ENCODE results near the gene RWDD2A. TPM values are rescaled to one million over a fixed set of nuclear protein-coding genes. Genes with fewer than 3 reads are reported as not detected.
A peak's percentile ranks its signal among the peaks of the same experiment; 100 is the strongest.

The RWDD2A gene
- total RNA-seq: 4.9 TPM
- 3.4 TPM for polyA plus RNA-seq

- Histone ChIP-seq H3K36me3 (ENCODE audit: insufficient read depth) (no peaks in the 10 kb centered on the region), H3K4me3 (ENCODE audit: low read depth, low read length) (peak within 1 kb of the TSS; percentile 74), H3K27ac (ENCODE audit: low read depth) (peak within 1 kb of the TSS; percentile 68), H3K4me1 (ENCODE audit: insufficient read depth) (no peaks in the 10 kb centered on the region)
- under 1% methylated on average over 88 of the region's 88 CpGs for WGBS
- DNase-seq (ENCODE audit: extremely low spot score): peak; percentile 57
These were observed at the start of gene RWDD2A, which contains the start of gene PGM3 for GRCh38 chr6:83192871-83193746. Gene RWDD2A, plus strand, starts transcription at chr6:83193357. Its CDS starts 1,095 bp downstream, at chr6:83194452. Gene PGM3, minus strand, starts transcription at chr6:83193265. Its CDS starts 2,253 bp downstream, at chr6:83191012.

GRCh38 chr6:83151114-83151513 is 42.0 kb upstream of the RWDD2A start:
- H3K36me3 ChIP-seq (ENCODE audit: insufficient read depth): peaks cover 7% of the 10 kb centered on the region
- H3K27ac ChIP-seq (ENCODE audit: low read depth): no peak overlapping the region
- WGBS: 91% methylated on average over 2 of the region's 2 CpGs
- no peak overlapping the region for H3K4me3 ChIP-seq (ENCODE audit: low read depth, low read length)
- DNase-seq (ENCODE audit: extremely low spot score): no peak
- H3K4me1 ChIP-seq (ENCODE audit: insufficient read depth): no peaks in the 10 kb centered on the region

- H3K27ac ChIP-seq (ENCODE audit: low read depth): no peak overlapping the region
- H3K4me3 ChIP-seq (ENCODE audit: low read depth, low read length): no peak overlapping the region
- peaks cover 7% of the 10 kb centered on the region for H3K36me3 ChIP-seq (ENCODE audit: insufficient read depth)
- no peak for DNase-seq (ENCODE audit: extremely low spot score)
- no peaks in the 10 kb centered on the region for H3K4me1 ChIP-seq (ENCODE audit: insufficient read depth)
- 100% methylated on average over 1 of the region's 1 CpG for WGBS
These were observed 40.2 kb upstream of the RWDD2A start for GRCh38 chr6:83152913-83153312.

- WGBS: 81% methylated on average over 4 of the region's 4 CpGs
- H3K36me3 ChIP-seq (ENCODE audit: insufficient read depth): peaks cover 7% of the 10 kb centered on the region
- no peaks in the 10 kb centered on the region for H3K4me1 ChIP-seq (ENCODE audit: insufficient read depth)
- DNase-seq (ENCODE audit: extremely low spot score): no peak
- H3K27ac ChIP-seq (ENCODE audit: low read depth): no peak overlapping the region
- no peak overlapping the region for H3K4me3 ChIP-seq (ENCODE audit: low read depth, low read length)
These were observed 39.2 kb upstream of the RWDD2A start for GRCh38 chr6:83153883-83154521.

GRCh38 chr6:83155794-83156193 is 37.4 kb upstream of the RWDD2A start:
- 33% methylated on average over 2 of the region's 2 CpGs for WGBS
- Histone ChIP-seq H3K36me3 (ENCODE audit: insufficient read depth) (peaks cover 5% of the 10 kb centered on the region), H3K27ac (ENCODE audit: low read depth) (no peak overlapping the region), H3K4me3 (ENCODE audit: low read depth, low read length) (no peak overlapping the region), H3K4me1 (ENCODE audit: insufficient read depth) (no peaks in the 10 kb centered on the region)
- DNase-seq (ENCODE audit: extremely low spot score): no peak

GRCh38 chr6:83160167-83160566 is 33.0 kb upstream of the RWDD2A start:
- Histone ChIP-seq H3K4me1 (ENCODE audit: insufficient read depth) (no peaks in the 10 kb centered on the region), H3K4me3 (ENCODE audit: low read depth, low read length) (no peak overlapping the region), H3K27ac (ENCODE audit: low read depth) (no peak overlapping the region), H3K36me3 (ENCODE audit: insufficient read depth) (no peaks in the 10 kb centered on the region)
- no peak for DNase-seq (ENCODE audit: extremely low spot score)
- 66% methylated on average over 1 of the region's 1 CpG for WGBS

GRCh38 chr6:83167726-83168278 is 25.4 kb upstream of the RWDD2A start:
- H3K36me3 ChIP-seq (ENCODE audit: insufficient read depth): peaks cover 4% of the 10 kb centered on the region
- no peak overlapping the region for H3K27ac ChIP-seq (ENCODE audit: low read depth)
- 87% methylated on average over 5 of the region's 5 CpGs for WGBS
- no peak for DNase-seq (ENCODE audit: extremely low spot score)
- no peak overlapping the region for H3K4me3 ChIP-seq (ENCODE audit: low read depth, low read length)
- H3K4me1 ChIP-seq (ENCODE audit: insufficient read depth): no peaks in the 10 kb centered on the region

GRCh38 chr6:83168556-83168955 is 24.6 kb upstream of the RWDD2A start:
- WGBS: 95% methylated on average over 1 of the region's 1 CpG
- Histone ChIP-seq H3K36me3 (ENCODE audit: insufficient read depth) (peaks cover 4% of the 10 kb centered on the region), H3K27ac (ENCODE audit: low read depth) (no peak overlapping the region), H3K4me3 (ENCODE audit: low read depth, low read length) (no peak overlapping the region), H3K4me1 (ENCODE audit: insufficient read depth) (no peaks in the 10 kb centered on the region)
- no peak for DNase-seq (ENCODE audit: extremely low spot score)

- DNase-seq (ENCODE audit: extremely low spot score): no peak
- H3K27ac ChIP-seq (ENCODE audit: low read depth): no peak overlapping the region
- no peak overlapping the region for H3K4me3 ChIP-seq (ENCODE audit: low read depth, low read length)
- peaks cover 4% of the 10 kb centered on the region for H3K36me3 ChIP-seq (ENCODE audit: insufficient read depth)
- H3K4me1 ChIP-seq (ENCODE audit: insufficient read depth): no peaks in the 10 kb centered on the region
These were observed 24.1 kb upstream of the RWDD2A start for GRCh38 chr6:83169106-83169505.

- Histone ChIP-seq H3K4me1 (ENCODE audit: insufficient read depth) (no peaks in the 10 kb centered on the region), H3K36me3 (ENCODE audit: insufficient read depth) (peaks cover 4% of the 10 kb centered on the region), H3K4me3 (ENCODE audit: low read depth, low read length) (no peak overlapping the region), H3K27ac (ENCODE audit: low read depth) (no peak overlapping the region)
- 28% methylated on average over 1 of the region's 1 CpG for WGBS
- DNase-seq (ENCODE audit: extremely low spot score): no peak
These were observed 23.6 kb upstream of the RWDD2A start for GRCh38 chr6:83169511-83169910.

- peaks cover 1% of the 10 kb centered on the region for H3K36me3 ChIP-seq (ENCODE audit: insufficient read depth)
These were observed 16.9 kb upstream of the RWDD2A start for GRCh38 chr6:83176246-83176645.

GRCh38 chr6:83180426-83180950 is 12.7 kb upstream of the RWDD2A start:
- H3K36me3 ChIP-seq (ENCODE audit: insufficient read depth): peaks cover 1% of the 10 kb centered on the region
- H3K27ac ChIP-seq (ENCODE audit: low read depth): no peak overlapping the region
- H3K4me3 ChIP-seq (ENCODE audit: low read depth, low read length): no peak overlapping the region
- no peaks in the 10 kb centered on the region for H3K4me1 ChIP-seq (ENCODE audit: insufficient read depth)
- DNase-seq (ENCODE audit: extremely low spot score): no peak

More at GRCh38 chr6:83176246-83176645, 16.9 kb upstream of the RWDD2A start:
- Histone ChIP-seq H3K4me3 (ENCODE audit: low read depth, low read length) (no peak overlapping the region), H3K4me1 (ENCODE audit: insufficient read depth) (no peaks in the 10 kb centered on the region), H3K27ac (ENCODE audit: low read depth) (no peak overlapping the region)
- no peak for DNase-seq (ENCODE audit: extremely low spot score)
- WGBS: 39% methylated on average over 4 of the region's 4 CpGs

GRCh38 chr6:83182114-83182513 is 11.0 kb upstream of the RWDD2A start:
- peaks cover 1% of the 10 kb centered on the region for H3K36me3 ChIP-seq (ENCODE audit: insufficient read depth)
- DNase-seq (ENCODE audit: extremely low spot score): no peak
- no peaks in the 10 kb centered on the region for H3K4me1 ChIP-seq (ENCODE audit: insufficient read depth)
- WGBS: 85% methylated on average over 1 of the region's 1 CpG
- no peak overlapping the region for H3K27ac ChIP-seq (ENCODE audit: low read depth)
- H3K4me3 ChIP-seq (ENCODE audit: low read depth, low read length): no peak overlapping the region
